HepG2 (cell line): ENCODE measurements around the gene CPOX. TPM values are rescaled to one million over a fixed set of nuclear protein-coding genes. Genes with fewer than 3 reads are reported as not detected.

Experiments used
- ATAC-seq: fragments of 200-7000 bp; cut with Tn5 transposase; 3 replicates; pipeline ENCODE4 v1.9.1; 2020; ENCODE audit warnings: mild to moderate bottlenecking, moderate library complexity
- BruUV-seq: library from RNA; stranded (reverse); fragments of 400-500 nt; replicated peaks from 2 replicates; lab custom pipeline; 2021; lab: Mats Ljungman, UMichigan
- CTCF ChIA-PET: fragments of 300-600 bp; formaldehyde crosslinking; extraction: SDS; loops from one replicate; lab custom pipeline; 2021; ENCODE audit warnings: low total read pairs, inconsistent platforms, low intra/inter-chr PET ratio; lab: Yijun Ruan, JAX
- POLR2A ChIA-PET: fragments of 350-600 bp; sonication (Branson Sonifier 250); formaldehyde crosslinking; loops from one replicate; lab custom pipeline; 2020; ENCODE audit warnings: antibody characterized with exemption, inconsistent platforms; lab: Yijun Ruan, JAX
- DNase-seq: peaks from one replicate; pipeline ENCODE4 v3.0.0-alpha.2; 2015; ENCODE audit warnings: low spot score
- FAIRE-seq: peaks from 3 replicates; lab custom pipeline; 2011; peaks lifted over from hg19 to GRCh38; lab: Jason Lieb, UNC
- H2AFZ ChIP-seq: one replicate; pipeline ENCODE4 v1.6.1; 2011; ENCODE audit warnings: low read length, inconsistent platforms
- H3K27ac ChIP-seq: fragments of 300-600 bp; 3 replicates; pipeline ENCODE4 v1.8.0; 2011; ENCODE audit warnings: mixed run types, mild to moderate bottlenecking, mixed read lengths, low read length, inconsistent platforms; ENCODE audit not compliant: insufficient read depth; ENCODE audit errors: extremely low read length
- H3K27me3 ChIP-seq, 2 experiments: fragments of 200-600 bp in 1 of 2; 2 replicates in 1 of 2; 3 replicates in 1 of 2; pipeline versions ENCODE4 v1.6.0 to v1.8.0; 2011; ENCODE audit warnings: low read length in 2 of 2, mild to moderate bottlenecking in 2 of 2, moderate library complexity in 2 of 2, inconsistent platforms in 1 of 2; ENCODE audit not compliant: insufficient read depth in 2 of 2, control insufficient read depth in 1 of 2
- H3K36me3 ChIP-seq, 2 experiments: fragments of 200-600 bp in 1 of 2; replicated peaks in 1 of 2; 2 replicates in 1 of 2; 3 replicates in 1 of 2; pipeline versions ENCODE4 v1.5.1 to v1.8.0; 2011; ENCODE audit warnings: low read length in 2 of 2, inconsistent platforms in 1 of 2; ENCODE audit not compliant: insufficient read depth in 2 of 2, control insufficient read depth in 1 of 2
- H3K4me1 ChIP-seq: 2 replicates; pipeline ENCODE4 v1.5.1; 2012; ENCODE audit warnings: low read length, inconsistent platforms; ENCODE audit not compliant: insufficient read depth
- H3K4me2 ChIP-seq: 2 replicates; pipeline ENCODE4 v1.6.0; 2011; ENCODE audit warnings: low read depth, low read length, inconsistent platforms
- H3K4me3 ChIP-seq, 3 experiments: fragments of 200-600 bp in 1 of 3; sonication (generic), shearing (Covaris generic) in 1 of 3; replicated peaks in 1 of 3; 2 replicates each; pipeline ENCODE4 v1.5.1; 2011 to 2016; ENCODE audit warnings: low read length in 3 of 3, inconsistent platforms in 2 of 3, low read depth in 2 of 3, mild to moderate bottlenecking in 2 of 3, control low read depth in 1 of 3, mixed read lengths in 1 of 3; ENCODE audit not compliant: insufficient read depth in 1 of 3
- H3K79me2 ChIP-seq: one replicate; pipeline ENCODE4 v1.6.1; 2011; ENCODE audit warnings: low read length, inconsistent platforms; ENCODE audit not compliant: insufficient read depth
- H3K9ac ChIP-seq: 2 replicates; pipeline ENCODE4 v1.6.0; 2011; ENCODE audit warnings: mild to moderate bottlenecking, low read depth, low read length, inconsistent platforms; ENCODE audit not compliant: insufficient read depth
- H3K9me3 ChIP-seq: 2 replicates; pipeline ENCODE4 v1.5.1; 2012; ENCODE audit warnings: mild to moderate bottlenecking, low read length
- H4K20me1 ChIP-seq: 2 replicates; pipeline ENCODE4 v1.6.0; 2011; ENCODE audit warnings: inconsistent platforms, mild to moderate bottlenecking, low read length, moderate library complexity; ENCODE audit not compliant: insufficient read depth
- AGO2 ChIP-seq: fragments of 200-400 bp; formaldehyde crosslinking; optimal IDR thresholded peaks from 2 replicates; pipeline ENCODE3; 2017; ENCODE audit warnings: mild to moderate bottlenecking, low read depth, low read length, moderate library complexity
- ETV5 ChIP-seq: IDR thresholded peaks from 2 replicates; pipeline ENCODE4 v1.6.1; 2018; ENCODE audit warnings: missing biosample characterization, missing genetic modification reagents, inconsistent platforms, borderline replicate concordance
- MZF1 ChIP-seq: sonication (generic); formaldehyde crosslinking; IDR thresholded peaks from 2 replicates; pipeline ENCODE4 v1.8.1; 2023; ENCODE audit warnings: mild to moderate bottlenecking, missing genetic modification reagents, borderline replicate concordance
- NR2F6 ChIP-seq, 2 experiments: IDR thresholded peaks; 2 replicates each; pipeline ENCODE4 v1.6.1; 2016; ENCODE audit warnings: antibody characterized with exemption in 1 of 2, mild to moderate bottlenecking in 1 of 2
- PAF1 ChIP-seq: IDR thresholded peaks from 2 replicates; pipeline ENCODE4 v1.6.1; 2016; ENCODE audit warnings: missing genetic modification reagents, missing compliant biosample characterization
- SMARCC2 ChIP-seq: fragments of 450-650 bp; IDR thresholded peaks from 2 replicates; pipeline ENCODE4 v1.6.1; 2017; ENCODE audit warnings: antibody characterized with exemption, mild to moderate bottlenecking
- YY1 ChIP-seq: IDR thresholded peaks from 2 replicates; pipeline ENCODE4 v1.6.1; 2011; ENCODE audit warnings: low read length, low read depth, moderate library complexity, mild to moderate bottlenecking; ENCODE audit not compliant: insufficient read depth, insufficient replicate concordance
- ZNF20 ChIP-seq: sonication (generic); formaldehyde crosslinking; IDR thresholded peaks from 2 replicates; pipeline ENCODE4 v1.4.0; 2020; ENCODE audit warnings: mild to moderate bottlenecking, moderate library complexity, missing genetic modification reagents
- ZNF570 ChIP-seq: sonication (generic); formaldehyde crosslinking; IDR thresholded peaks from 2 replicates; pipeline ENCODE4 v1.4.0; 2020; ENCODE audit warnings: mild to moderate bottlenecking, missing genetic modification reagents, borderline replicate concordance
- ZNF629 ChIP-seq: sonication (generic); formaldehyde crosslinking; conservative IDR thresholded peaks from 2 replicates; pipeline ENCODE4 v1.5.0; 2020; ENCODE audit warnings: missing genetic modification reagents
- ZNF761 ChIP-seq: sonication (generic); formaldehyde crosslinking; conservative IDR thresholded peaks from 2 replicates; pipeline ENCODE4 v1.4.0; 2020; ENCODE audit warnings: mild to moderate bottlenecking, missing genetic modification reagents
- ZNF891 ChIP-seq: sonication (generic); formaldehyde crosslinking; IDR thresholded peaks from 2 replicates; pipeline ENCODE4 v1.5.0; 2020; ENCODE audit warnings: mild to moderate bottlenecking, missing genetic modification reagents
- ZSCAN29 ChIP-seq: sonication (generic); formaldehyde crosslinking; conservative IDR thresholded peaks from 2 replicates; pipeline ENCODE4 v1.4.0; 2020; ENCODE audit warnings: mild to moderate bottlenecking, missing genetic modification reagents
- WGBS: methylation state at CpG from one replicate; pipeline ENCODE4 v1.1.6; 2017; ENCODE audit warnings: low lambda C conversion rate; 5-methylcytosine and 5-hydroxymethylcytosine counted together
- in situ Hi-C: cut with HindIII; loops from 2 replicates; pipeline ENCODE4 v1.10.0; 2017; ENCODE audit warnings: low pct_unique_long_range_greater_than_20kb; ENCODE audit not compliant: extremely low pct_ligation_motif_present
- intact Hi-C: fragments of 100-400 bp; cut with micrococcal nuclease; formaldehyde crosslinking; loops from one replicate; pipeline ENCODE4 v1.10.0; 2022; ENCODE audit not compliant: unreplicated experiment
- polyA plus RNA-seq, 8 experiments: library from polyadenylated mRNA; depleted of rRNA in 3 of 8; stranded (reverse) in 7 of 8; unstranded in 1 of 8; fragments of >200 nt; fragmentation: Illumina TruSeq in 4 of 8; extraction: Trizol in 4 of 8; gene quantifications; 2 replicates each; pipeline versions ENCODE4 v1.2.1 to v1.2.3, GENCODE V29; 2011 to 2016; ENCODE audit warnings: low read depth in 4 of 8, missing spikeins in 1 of 8, mixed read lengths in 1 of 8; ENCODE audit not compliant: insufficient read depth in 1 of 8
- total RNA-seq, 5 experiments: library from RNA; depleted of rRNA; stranded (reverse); fragments of >200 nt; fragmentation: Illumina TruSeq; extraction: Trizol; gene quantifications; 2 replicates each; pipeline ENCODE4 v1.2.3, GENCODE V29; 2016; ENCODE audit warnings: low read depth in 1 of 5
- TF ChIP-seq, protein P1 (sequence below): sonication (generic); formaldehyde crosslinking; IDR thresholded peaks from 2 replicates; pipeline ENCODE4 v1.4.0; 2020; ENCODE audit warnings: missing genetic modification reagents
- TF ChIP-seq, protein P2 (sequence below): sonication (generic); formaldehyde crosslinking; IDR thresholded peaks from 2 replicates; pipeline ENCODE4 v1.4.0; 2020; ENCODE audit warnings: missing genetic modification reagents

CPOX gene
- total and polyA plus RNA-seq, 2 of the 13 experiments (the other 11 are each of a cell fraction or from before 2014, with no cell fraction given) = 34.2 to 37.2 TPM

DNA sequence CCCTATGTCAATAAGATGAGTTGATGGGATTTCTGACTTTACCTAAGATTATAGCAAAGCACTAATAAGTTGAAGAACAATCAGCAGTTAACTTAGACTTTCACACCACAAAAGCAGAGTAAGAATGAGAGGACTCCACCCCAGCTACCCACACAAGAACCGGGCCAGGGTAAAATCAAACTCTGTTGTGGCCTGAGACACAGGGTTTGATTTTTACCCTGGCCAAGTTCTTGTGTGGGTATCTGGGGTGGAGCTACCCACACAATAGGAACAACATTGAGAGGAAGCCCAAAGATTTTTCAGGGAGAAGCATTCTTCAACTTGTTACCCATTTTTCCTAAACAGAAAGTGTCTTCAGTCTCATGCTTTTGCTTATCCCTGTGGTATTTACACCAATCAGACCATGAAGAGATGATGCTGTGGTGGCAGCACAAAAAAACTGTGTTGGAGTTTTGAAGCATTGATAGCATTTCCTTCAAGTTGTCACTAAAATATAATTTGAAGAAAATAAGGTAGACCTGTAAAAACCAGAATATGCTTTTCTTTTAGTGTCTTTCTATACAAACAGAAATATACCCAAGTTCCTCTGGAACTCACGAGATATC, 25.6 kb downstream of the CPOX start:
- Histone ChIP-seq H3K27ac (no peak overlapping the region), H3K9ac (no peak overlapping the region), H4K20me1 (no peaks in the 10 kb centered on the region), H3K4me3 (no peak overlapping the region), H3K27me3 (no peaks in the 10 kb centered on the region; a peak in 1 of 5 replicates), H3K79me2 (no peaks in the 10 kb centered on the region), H2AFZ (no peak overlapping the region), H3K9me3 (no peaks in the 10 kb centered on the region), H3K4me2 (no peak overlapping the region), H3K36me3 (no peaks in the 10 kb centered on the region), H3K4me1 (no peaks in the 10 kb centered on the region)
- FAIRE-seq (no peak), DNase-seq (no peak), ATAC-seq (no peak)
- POLR2A ChIA-PET = no interaction called here
- intact Hi-C loops (no loop called here), in situ Hi-C loops (loop anchor here (25.0 kb wide), 1 partner anchor 530 kb away; the partner anchor contains the start of gene GABRR3)
- TF ChIP-seq PAF1 (no peak), NR2F6 (IDR thresholded peaks at IDR 0.05) (no peak), NR2F6 (CRISPR knock-in tag; IDR thresholded peaks at IDR 0.05) (no peak), ZNF629 (CRISPR knock-in tag) (no peak), ZSCAN29 (CRISPR knock-in tag) (no peak), ZNF570 (no peak), YY1 (no peak), SMARCC2 (no peak), AGO2 (no peak), ZNF891 (no peak), ETV5 (CRISPR knock-in tag) (no peak), ZNF20 (no peak), MZF1 (CRISPR knock-in tag) (no peak), ZNF761 (CRISPR knock-in tag) (no peak)
- TF ChIP-seq, protein P1, sequence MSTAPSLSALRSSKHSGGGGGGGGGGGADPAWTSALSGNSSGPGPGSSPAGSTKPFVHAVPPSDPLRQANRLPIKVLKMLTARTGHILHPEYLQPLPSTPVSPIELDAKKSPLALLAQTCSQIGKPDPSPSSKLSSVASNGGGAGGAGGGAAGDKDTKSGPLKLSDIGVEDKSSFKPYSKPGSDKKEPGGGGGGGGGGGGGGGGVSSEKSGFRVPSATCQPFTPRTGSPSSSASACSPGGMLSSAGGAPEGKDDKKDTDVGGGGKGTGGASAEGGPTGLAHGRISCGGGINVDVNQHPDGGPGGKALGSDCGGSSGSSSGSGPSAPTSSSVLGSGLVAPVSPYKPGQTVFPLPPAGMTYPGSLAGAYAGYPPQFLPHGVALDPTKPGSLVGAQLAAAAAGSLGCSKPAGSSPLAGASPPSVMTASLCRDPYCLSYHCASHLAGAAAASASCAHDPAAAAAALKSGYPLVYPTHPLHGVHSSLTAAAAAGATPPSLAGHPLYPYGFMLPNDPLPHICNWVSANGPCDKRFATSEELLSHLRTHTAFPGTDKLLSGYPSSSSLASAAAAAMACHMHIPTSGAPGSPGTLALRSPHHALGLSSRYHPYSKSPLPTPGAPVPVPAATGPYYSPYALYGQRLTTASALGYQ = no peak
- TF ChIP-seq, protein P2, sequence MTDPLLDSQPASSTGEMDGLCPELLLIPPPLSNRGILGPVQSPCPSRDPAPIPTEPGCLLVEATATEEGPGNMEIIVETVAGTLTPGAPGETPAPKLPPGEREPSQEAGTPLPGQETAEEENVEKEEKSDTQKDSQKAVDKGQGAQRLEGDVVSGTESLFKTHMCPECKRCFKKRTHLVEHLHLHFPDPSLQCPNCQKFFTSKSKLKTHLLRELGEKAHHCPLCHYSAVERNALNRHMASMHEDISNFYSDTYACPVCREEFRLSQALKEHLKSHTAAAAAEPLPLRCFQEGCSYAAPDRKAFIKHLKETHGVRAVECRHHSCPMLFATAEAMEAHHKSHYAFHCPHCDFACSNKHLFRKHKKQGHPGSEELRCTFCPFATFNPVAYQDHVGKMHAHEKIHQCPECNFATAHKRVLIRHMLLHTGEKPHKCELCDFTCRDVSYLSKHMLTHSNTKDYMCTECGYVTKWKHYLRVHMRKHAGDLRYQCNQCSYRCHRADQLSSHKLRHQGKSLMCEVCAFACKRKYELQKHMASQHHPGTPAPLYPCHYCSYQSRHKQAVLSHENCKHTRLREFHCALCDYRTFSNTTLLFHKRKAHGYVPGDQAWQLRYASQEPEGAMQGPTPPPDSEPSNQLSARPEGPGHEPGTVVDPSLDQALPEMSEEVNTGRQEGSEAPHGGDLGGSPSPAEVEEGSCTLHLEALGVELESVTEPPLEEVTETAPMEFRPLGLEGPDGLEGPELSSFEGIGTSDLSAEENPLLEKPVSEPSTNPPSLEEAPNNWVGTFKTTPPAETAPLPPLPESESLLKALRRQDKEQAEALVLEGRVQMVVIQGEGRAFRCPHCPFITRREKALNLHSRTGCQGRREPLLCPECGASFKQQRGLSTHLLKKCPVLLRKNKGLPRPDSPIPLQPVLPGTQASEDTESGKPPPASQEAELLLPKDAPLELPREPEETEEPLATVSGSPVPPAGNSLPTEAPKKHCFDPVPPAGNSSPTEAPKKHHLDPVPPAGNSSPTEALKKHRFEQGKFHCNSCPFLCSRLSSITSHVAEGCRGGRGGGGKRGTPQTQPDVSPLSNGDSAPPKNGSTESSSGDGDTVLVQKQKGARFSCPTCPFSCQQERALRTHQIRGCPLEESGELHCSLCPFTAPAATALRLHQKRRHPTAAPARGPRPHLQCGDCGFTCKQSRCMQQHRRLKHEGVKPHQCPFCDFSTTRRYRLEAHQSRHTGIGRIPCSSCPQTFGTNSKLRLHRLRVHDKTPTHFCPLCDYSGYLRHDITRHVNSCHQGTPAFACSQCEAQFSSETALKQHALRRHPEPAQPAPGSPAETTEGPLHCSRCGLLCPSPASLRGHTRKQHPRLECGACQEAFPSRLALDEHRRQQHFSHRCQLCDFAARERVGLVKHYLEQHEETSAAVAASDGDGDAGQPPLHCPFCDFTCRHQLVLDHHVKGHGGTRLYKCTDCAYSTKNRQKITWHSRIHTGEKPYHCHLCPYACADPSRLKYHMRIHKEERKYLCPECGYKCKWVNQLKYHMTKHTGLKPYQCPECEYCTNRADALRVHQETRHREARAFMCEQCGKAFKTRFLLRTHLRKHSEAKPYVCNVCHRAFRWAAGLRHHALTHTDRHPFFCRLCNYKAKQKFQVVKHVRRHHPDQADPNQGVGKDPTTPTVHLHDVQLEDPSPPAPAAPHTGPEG (CRISPR knock-in tag) = no peak
- no TSS peak for BruUV-seq
- 35% methylated on average over 2 of the region's 2 CpGs for WGBS
- CTCF ChIA-PET = no interaction called here
